KOPT-K1 (cell line): Measurements from ENCODE around the gene SENP2.
A peak's percentile ranks its signal among the peaks of the same experiment; 100 is the strongest.
"Not testable (repeated sequence)": the region's sequence is repeated elsewhere in the genome, so short reads cannot be mapped to it uniquely, and the experiment has no call there.

Source experiments
- H3K27ac ChIP-seq: fragments of 200-600 bp; sonication (generic); 2 replicates; pipeline ENCODE4 v1.5.1; 2016; ENCODE audit warnings: antibody characterized with exemption, mild to moderate bottlenecking, low read depth, low read length; ENCODE audit not compliant: poor library complexity, severe bottlenecking
- H3K36me3 ChIP-seq: fragments of 200-600 bp; sonication (generic); 2 replicates; pipeline ENCODE4 v1.5.1; 2017; ENCODE audit warnings: antibody characterized with exemption, mild to moderate bottlenecking, low read length, moderate library complexity; ENCODE audit not compliant: insufficient read depth
- H3K9me3 ChIP-seq: fragments of 200-600 bp; sonication (generic); 2 replicates; pipeline ENCODE4 v1.5.1; 2017; ENCODE audit warnings: antibody characterized with exemption, low read length, mild to moderate bottlenecking; ENCODE audit not compliant: insufficient read depth, poor library complexity, severe bottlenecking

SENP2 gene

GRCh38 chr3:185585859-185586685, at the start of gene SENP2:
Gene SENP2 (plus strand): TSS chr3:185586295. CDS start chr3:185586414, 119 bp downstream.
- peak within 1 kb of the TSS; percentile 66 for H3K27ac ChIP-seq
- H3K9me3 ChIP-seq = no peaks in the 10 kb centered on the region
- no peaks in the 10 kb centered on the region for H3K36me3 ChIP-seq

GRCh38 chr3:185537369-185537970, 48.6 kb upstream of the SENP2 start:
- Histone ChIP-seq H3K27ac (no peak overlapping the region), H3K9me3 (no peaks in the 10 kb centered on the region), H3K36me3 (no peaks in the 10 kb centered on the region)

GRCh38 chr3:185539934-185540333, 46.2 kb upstream of the SENP2 start:
- Histone ChIP-seq H3K36me3 (no peaks in the 10 kb centered on the region), H3K9me3 (no peaks in the 10 kb centered on the region), H3K27ac (no peak overlapping the region)

GRCh38 chr3:185540695-185541094, 45.4 kb upstream of the SENP2 start:
- no peaks in the 10 kb centered on the region for H3K36me3 ChIP-seq
- H3K9me3 ChIP-seq = no peaks in the 10 kb centered on the region
- no peak overlapping the region for H3K27ac ChIP-seq

- Histone ChIP-seq H3K27ac (no peak overlapping the region), H3K36me3 (no peaks in the 10 kb centered on the region), H3K9me3 (no peaks in the 10 kb centered on the region)
Observed at GRCh38 chr3:185549122-185549521, 37.0 kb upstream of the SENP2 start.

- Histone ChIP-seq H3K9me3 (no peaks in the 10 kb centered on the region), H3K27ac (no peak overlapping the region), H3K36me3 (no peaks in the 10 kb centered on the region)
Observed at GRCh38 chr3:185549651-185550111, 36.4 kb upstream of the SENP2 start.

- Histone ChIP-seq H3K36me3 (no peaks in the 10 kb centered on the region), H3K9me3 (no peaks in the 10 kb centered on the region), H3K27ac (no peak within 1 kb of the TSS)
Observed at GRCh38 chr3:185552358-185552877, 33.7 kb upstream of the SENP2 start, which contains the start of gene LIPH. Gene LIPH (minus strand): TSS chr3:185552588. CDS start chr3:185552471, 117 bp downstream.

- no peaks in the 10 kb centered on the region for H3K9me3 ChIP-seq
- no peak overlapping the region for H3K27ac ChIP-seq
- no peaks in the 10 kb centered on the region for H3K36me3 ChIP-seq
Observed at GRCh38 chr3:185555101-185555501, 31.0 kb upstream of the SENP2 start.

- Histone ChIP-seq H3K36me3 (no peaks in the 10 kb centered on the region), H3K27ac (no peak overlapping the region), H3K9me3 (no peaks in the 10 kb centered on the region)
Observed at GRCh38 chr3:185555860-185556347, 30.2 kb upstream of the SENP2 start.

GRCh38 chr3:185556640-185557039, 29.5 kb upstream of the SENP2 start:
- not testable (repeated sequence) for H3K9me3 ChIP-seq, H3K36me3 ChIP-seq, H3K27ac ChIP-seq

GRCh38 chr3:185558395-185558794, 27.7 kb upstream of the SENP2 start:
- no peaks in the 10 kb centered on the region for H3K9me3 ChIP-seq
- no peak overlapping the region for H3K27ac ChIP-seq
- no peaks in the 10 kb centered on the region for H3K36me3 ChIP-seq

GRCh38 chr3:185559706-185560090, 26.4 kb upstream of the SENP2 start:
- no peak overlapping the region for H3K27ac ChIP-seq
- no peaks in the 10 kb centered on the region for H3K36me3 ChIP-seq
- no peaks in the 10 kb centered on the region for H3K9me3 ChIP-seq

- no peaks in the 10 kb centered on the region for H3K9me3 ChIP-seq
- no peaks in the 10 kb centered on the region for H3K36me3 ChIP-seq
- H3K27ac ChIP-seq = no peak overlapping the region
Observed at GRCh38 chr3:185560676-185561075, 25.4 kb upstream of the SENP2 start.

- Histone ChIP-seq H3K36me3 (no peaks in the 10 kb centered on the region), H3K27ac (no peak overlapping the region), H3K9me3 (no peaks in the 10 kb centered on the region)
Observed at GRCh38 chr3:185561374-185561943, 24.6 kb upstream of the SENP2 start.

- no peaks in the 10 kb centered on the region for H3K36me3 ChIP-seq
- H3K27ac ChIP-seq = no peak overlapping the region
- H3K9me3 ChIP-seq = no peaks in the 10 kb centered on the region
Observed at GRCh38 chr3:185561958-185562357, 24.1 kb upstream of the SENP2 start.
